GM12865 (cell line): ENCODE data around the gene MPHOSPH9.
A peak's percentile ranks its signal among the peaks of the same experiment; 100 is the strongest.

Source experiments
- DNase-seq: peaks from one replicate; pipeline ENCODE4 v3.0.0; 2010; ENCODE audit warnings: low read depth
- H3K4me3 ChIP-seq: 2 replicates; pipeline ENCODE4 v1.5.1; 2011; ENCODE audit warnings: mild to moderate bottlenecking, low read depth, low read length, control low read depth
- CTCF ChIP-seq: IDR thresholded peaks from 2 replicates; pipeline ENCODE4 v1.5.1; 2011; ENCODE audit warnings: low read length, control low read depth, low read depth, inconsistent platforms; ENCODE audit not compliant: insufficient read depth; ENCODE audit errors: missing control alignments

The MPHOSPH9 gene

GRCh38 chr12:123126294-123127181, 106.4 kb downstream of the MPHOSPH9 start:
- no peak overlapping the region for H3K4me3 ChIP-seq
- DNase-seq: no peak
- TF ChIP-seq CTCF: no peak

DNA sequence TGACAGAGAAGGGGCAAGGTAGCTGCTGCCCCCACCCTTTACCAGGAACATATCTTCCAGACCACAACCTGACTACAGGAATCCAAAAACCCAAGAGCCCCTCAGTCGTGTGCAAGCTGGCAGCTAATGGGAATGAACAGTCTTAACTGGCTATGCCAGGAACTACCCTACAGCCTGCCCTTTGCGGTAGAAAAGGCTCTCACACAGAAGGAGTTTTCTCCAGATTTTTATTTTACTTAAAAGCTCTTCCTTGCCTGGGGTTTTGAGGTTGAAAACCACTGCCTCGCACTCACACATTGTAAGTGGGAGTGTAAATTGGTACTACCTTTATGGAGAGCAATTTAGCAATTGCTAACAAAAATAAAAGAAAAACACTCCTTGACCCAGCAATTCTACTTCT, 110.3 kb downstream of the MPHOSPH9 start:
- no peak overlapping the region for H3K4me3 ChIP-seq
- DNase-seq: no peak
- no peak for TF ChIP-seq CTCF

GRCh38 chr12:123121670-123122069, 111.3 kb downstream of the MPHOSPH9 start:
- no peak for DNase-seq
- no peak overlapping the region for H3K4me3 ChIP-seq
- TF ChIP-seq CTCF: no peak

GRCh38 chr12:123120452-123121166, 112.3 kb downstream of the MPHOSPH9 start:
- H3K4me3 ChIP-seq: no peak overlapping the region
- TF ChIP-seq CTCF: no peak
- DNase-seq: peak; percentile 37

DNA sequence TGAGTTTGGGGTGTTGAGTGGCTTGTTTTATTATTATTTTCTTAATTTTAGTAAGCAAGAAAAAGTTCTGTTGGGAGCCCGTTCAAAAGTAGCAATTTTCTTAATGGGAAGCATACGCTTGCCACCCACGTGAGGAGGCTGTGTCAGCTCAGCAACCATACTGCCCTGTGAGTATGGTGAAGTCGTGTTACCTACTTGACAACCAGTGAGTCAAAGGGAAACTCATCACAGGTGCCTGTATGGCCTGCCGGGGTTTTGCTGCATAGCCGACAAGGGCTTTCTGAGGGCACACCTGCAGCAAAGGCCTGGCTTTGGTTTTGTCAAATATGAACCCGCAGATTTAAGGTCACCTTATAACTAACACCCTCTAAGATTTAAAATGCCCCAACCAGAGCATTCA, 113.1 kb downstream of the MPHOSPH9 start:
- no peak for TF ChIP-seq CTCF
- H3K4me3 ChIP-seq: no peak overlapping the region
- DNase-seq: peak; percentile 90

DNA sequence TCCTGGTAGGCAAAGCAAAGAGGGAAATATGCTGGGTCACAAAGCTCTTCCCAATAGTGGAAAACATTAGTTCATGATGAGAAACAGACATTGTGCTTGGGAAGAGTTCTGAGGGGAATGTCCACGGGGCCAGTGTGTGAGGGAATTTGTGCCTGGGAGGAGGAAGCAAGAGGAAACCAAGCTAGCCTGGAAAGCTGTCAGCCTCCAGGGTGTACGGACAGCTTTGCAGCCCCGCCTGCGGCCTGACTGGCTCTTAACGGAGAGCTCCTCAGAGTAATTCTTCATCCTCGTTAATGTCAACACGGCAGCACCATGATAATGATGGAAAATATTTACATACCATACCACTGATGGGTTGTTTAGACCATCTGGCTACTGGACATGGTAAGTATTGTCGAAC, 114.4 kb downstream of the MPHOSPH9 start:
- no peak overlapping the region for H3K4me3 ChIP-seq
- no peak for DNase-seq

More for the DNA sequence above, 114.4 kb downstream of the MPHOSPH9 start:
- no peak for TF ChIP-seq CTCF
